ENCODE data around the gene ARHGAP10.

The ARHGAP10 gene

GRCh38 chr4:147734496-147734895 is 2.6 kb downstream of the ARHGAP10 start:
- TF ChIP-seq, protein P1, sequence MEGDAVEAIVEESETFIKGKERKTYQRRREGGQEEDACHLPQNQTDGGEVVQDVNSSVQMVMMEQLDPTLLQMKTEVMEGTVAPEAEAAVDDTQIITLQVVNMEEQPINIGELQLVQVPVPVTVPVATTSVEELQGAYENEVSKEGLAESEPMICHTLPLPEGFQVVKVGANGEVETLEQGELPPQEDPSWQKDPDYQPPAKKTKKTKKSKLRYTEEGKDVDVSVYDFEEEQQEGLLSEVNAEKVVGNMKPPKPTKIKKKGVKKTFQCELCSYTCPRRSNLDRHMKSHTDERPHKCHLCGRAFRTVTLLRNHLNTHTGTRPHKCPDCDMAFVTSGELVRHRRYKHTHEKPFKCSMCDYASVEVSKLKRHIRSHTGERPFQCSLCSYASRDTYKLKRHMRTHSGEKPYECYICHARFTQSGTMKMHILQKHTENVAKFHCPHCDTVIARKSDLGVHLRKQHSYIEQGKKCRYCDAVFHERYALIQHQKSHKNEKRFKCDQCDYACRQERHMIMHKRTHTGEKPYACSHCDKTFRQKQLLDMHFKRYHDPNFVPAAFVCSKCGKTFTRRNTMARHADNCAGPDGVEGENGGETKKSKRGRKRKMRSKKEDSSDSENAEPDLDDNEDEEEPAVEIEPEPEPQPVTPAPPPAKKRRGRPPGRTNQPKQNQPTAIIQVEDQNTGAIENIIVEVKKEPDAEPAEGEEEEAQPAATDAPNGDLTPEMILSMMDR (IDR thresholded peaks at IDR 0.05; ENCODE audit: insufficient read depth, low read length, poor library complexity, severe bottlenecking) = no peak
- H3K36me3 ChIP-seq (ENCODE audit: control insufficient read depth, insufficient read depth, low read length) = no peaks in the 10 kb centered on the region
- H3K27me3 ChIP-seq (replicated peaks; ENCODE audit: control insufficient read depth, insufficient read depth, low read length) = no peaks in the 10 kb centered on the region
- DNase-seq (ENCODE audit: extremely low read depth, insufficient read length) = no peak
- peak overlapping the region; percentile 79 for H3K4me3 ChIP-seq (replicated peaks; ENCODE audit: low read depth, low read length)

DNA sequence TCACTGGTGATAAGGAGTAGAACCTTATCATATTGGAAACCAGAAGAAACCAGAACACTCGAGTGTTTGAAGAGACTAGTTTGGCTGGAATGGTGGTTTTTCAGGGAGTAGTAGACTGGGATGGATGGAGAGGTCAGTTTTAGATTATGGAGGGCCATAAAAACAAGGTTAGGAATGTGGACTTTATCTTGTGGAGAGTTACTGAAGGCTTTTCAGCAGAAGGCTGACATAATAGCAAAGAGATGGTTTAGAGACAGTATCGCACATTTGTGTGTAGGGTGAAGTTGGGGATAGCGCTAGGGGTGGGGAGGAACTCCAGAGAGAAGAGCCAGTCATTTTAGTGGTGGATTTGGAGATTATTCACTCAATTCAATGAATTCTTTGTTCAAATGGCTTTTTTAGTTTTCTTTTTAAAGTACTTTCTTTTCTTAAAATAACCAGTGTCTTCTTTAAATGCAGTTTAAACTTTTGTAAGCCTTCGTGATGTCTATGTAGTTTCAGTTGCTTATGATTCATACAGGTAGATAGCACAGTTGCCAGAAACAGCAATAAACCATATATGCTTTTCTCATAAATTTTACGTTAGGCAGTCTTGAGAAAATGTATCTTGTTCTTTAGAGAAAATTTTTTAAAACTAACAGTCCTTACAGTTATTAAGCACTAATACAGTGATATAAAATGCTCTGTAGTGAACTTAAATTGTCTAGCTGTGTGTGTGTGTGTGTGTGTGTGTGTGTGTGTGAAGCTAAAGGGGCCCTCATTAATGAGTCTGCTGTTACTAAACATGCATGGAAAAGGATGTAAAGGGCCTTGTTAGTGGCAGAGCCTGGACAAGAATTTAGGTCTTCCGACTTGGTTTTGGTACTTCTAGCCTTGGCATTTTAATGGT is 3.8 kb downstream of the ARHGAP10 start:
- no peaks in the 10 kb centered on the region for H3K36me3 ChIP-seq (ENCODE audit: control insufficient read depth, insufficient read depth, low read length)
- TF ChIP-seq, protein P1 (IDR thresholded peaks at IDR 0.05; ENCODE audit: insufficient read depth, low read length, poor library complexity, severe bottlenecking) = no peak
- no peaks in the 10 kb centered on the region for H3K27me3 ChIP-seq (replicated peaks; ENCODE audit: control insufficient read depth, insufficient read depth, low read length)
- H3K4me3 ChIP-seq (replicated peaks; ENCODE audit: low read depth, low read length) = peak overlapping the region; percentile 79
- DNase-seq (ENCODE audit: extremely low read depth, insufficient read length) = peak; percentile 43

DNA sequence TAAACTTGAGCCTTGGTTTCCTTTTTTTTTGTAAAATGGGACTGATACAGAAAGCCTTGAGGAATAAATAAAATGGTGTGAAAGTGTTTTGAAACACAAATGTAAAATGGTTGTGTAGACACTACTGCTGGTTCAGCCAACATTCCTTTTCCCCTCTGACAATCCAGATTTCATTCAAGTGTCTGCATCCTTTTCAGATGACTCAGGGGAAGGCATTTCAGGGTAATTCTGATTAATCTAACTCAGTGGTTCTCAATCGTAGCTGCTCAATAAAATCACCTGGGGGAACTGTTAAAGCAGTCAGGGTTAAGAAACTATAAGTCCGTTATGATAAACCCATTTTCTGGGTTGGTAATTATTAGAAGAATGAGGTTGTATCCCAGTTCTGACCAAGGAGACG is 4.6 kb downstream of the ARHGAP10 start:
- peak overlapping the region; percentile 79 for H3K4me3 ChIP-seq (replicated peaks; ENCODE audit: low read depth, low read length)
- no peak for DNase-seq (ENCODE audit: extremely low read depth, insufficient read length)

DNA sequence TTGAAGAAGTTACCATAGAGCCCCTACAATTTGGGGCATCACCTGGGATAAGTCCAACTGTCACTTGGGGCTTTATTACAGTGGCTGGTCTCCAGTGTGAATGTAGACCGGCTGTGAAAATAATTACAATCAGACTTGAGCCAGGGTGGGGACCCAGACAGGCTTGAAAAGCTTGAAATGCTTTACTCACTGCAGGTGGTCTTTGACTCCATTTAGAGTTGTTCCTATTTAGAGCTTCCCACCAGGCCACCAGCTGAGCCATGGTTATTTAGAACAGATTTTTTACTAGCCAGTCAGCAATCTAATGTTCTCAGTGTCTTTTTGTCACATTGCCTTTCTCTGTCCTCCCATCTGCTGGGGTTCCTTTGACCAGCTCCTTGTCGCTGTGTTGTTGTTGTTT is 5.7 kb downstream of the ARHGAP10 start:
- TF ChIP-seq, protein P1 (IDR thresholded peaks at IDR 0.05; ENCODE audit: insufficient read depth, low read length, poor library complexity, severe bottlenecking) = no peak

More for the DNA sequence above, 4.6 kb downstream of the ARHGAP10 start:
- Histone ChIP-seq H3K36me3 (ENCODE audit: control insufficient read depth, insufficient read depth, low read length) (no peaks in the 10 kb centered on the region), H3K27me3 (replicated peaks; ENCODE audit: control insufficient read depth, insufficient read depth, low read length) (no peaks in the 10 kb centered on the region)
- TF ChIP-seq, protein P1 (IDR thresholded peaks at IDR 0.05; ENCODE audit: insufficient read depth, low read length, poor library complexity, severe bottlenecking) = no peak

GRCh38 chr4:147739239-147739823 is 7.4 kb downstream of the ARHGAP10 start:
- Histone ChIP-seq H3K27me3 (replicated peaks; ENCODE audit: control insufficient read depth, insufficient read depth, low read length) (no peaks in the 10 kb centered on the region), H3K36me3 (ENCODE audit: control insufficient read depth, insufficient read depth, low read length) (no peaks in the 10 kb centered on the region), H3K4me3 (replicated peaks; ENCODE audit: low read depth, low read length) (no peak overlapping the region)
- no peak for DNase-seq (ENCODE audit: extremely low read depth, insufficient read length)
- TF ChIP-seq, protein P1 (IDR thresholded peaks at IDR 0.05; ENCODE audit: insufficient read depth, low read length, poor library complexity, severe bottlenecking) = no peak

More for the DNA sequence above, 5.7 kb downstream of the ARHGAP10 start:
- Histone ChIP-seq H3K4me3 (replicated peaks; ENCODE audit: low read depth, low read length) (no peak overlapping the region), H3K36me3 (ENCODE audit: control insufficient read depth, insufficient read depth, low read length) (no peaks in the 10 kb centered on the region), H3K27me3 (replicated peaks; ENCODE audit: control insufficient read depth, insufficient read depth, low read length) (no peaks in the 10 kb centered on the region)
- no peak for DNase-seq (ENCODE audit: extremely low read depth, insufficient read length)
